Bronchial epithelial cell (primary cell): ENCODE data around the gene HARBI1. TPM values are rescaled to one million over a fixed set of nuclear protein-coding genes. Genes with fewer than 3 reads are reported as not detected.

Source experiments
- DNase-seq: peaks from one replicate; pipeline ENCODE4 v3.0.0-alpha.2; 2010; ENCODE audit warnings: low read depth
- FAIRE-seq: peaks from 2 replicates; lab custom pipeline; 2011; peaks lifted over from hg19 to GRCh38; lab: Jason Lieb, UNC
- H3K27me3 ChIP-seq: 2 replicates; pipeline ENCODE4 v1.5.1; 2011; ENCODE audit warnings: low read length; ENCODE audit not compliant: control insufficient read depth, insufficient read depth
- H3K36me3 ChIP-seq: 2 replicates; pipeline ENCODE4 v1.5.1; 2011; ENCODE audit warnings: low read length; ENCODE audit not compliant: control insufficient read depth, insufficient read depth
- H3K4me3 ChIP-seq: 2 replicates; pipeline ENCODE4 v1.5.1; 2011; ENCODE audit warnings: mild to moderate bottlenecking, low read depth, low read length, control low read depth
- total RNA-seq: library from RNA; depleted of rRNA; stranded (reverse); fragments of >200 nt; gene quantifications from 2 replicates; pipeline ENCODE4 v1.2.1, GENCODE V29; 2014
- TF ChIP-seq, protein P1 (sequence below): IDR thresholded peaks from 2 replicates; pipeline ENCODE4 v1.5.1; 2011; ENCODE audit warnings: mild to moderate bottlenecking, moderate library complexity, low read length, control low read depth, inconsistent platforms; ENCODE audit not compliant: insufficient read depth, severe bottlenecking

The HARBI1 gene
- total RNA-seq, 1 donor from 2014 or later = 8.4 TPM

DNA sequence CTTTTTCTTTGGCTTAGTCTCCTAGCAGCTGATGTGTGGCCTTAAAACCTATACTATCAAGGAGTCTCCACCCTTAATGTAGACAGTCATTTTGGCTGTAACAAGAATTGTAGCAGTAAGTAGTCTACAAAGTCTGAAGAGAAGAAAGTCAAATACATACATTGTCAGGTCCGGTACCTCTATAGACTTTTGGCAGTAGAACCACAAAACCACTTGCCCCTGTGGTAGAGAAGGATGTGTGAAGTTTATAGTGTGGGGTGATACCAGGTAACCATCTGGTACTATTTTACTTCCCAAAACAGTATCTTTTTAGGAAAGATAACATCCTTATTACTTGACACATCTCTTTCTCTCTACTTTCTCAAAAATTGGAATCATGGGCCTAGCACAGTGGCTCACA, 15.5 kb upstream of the HARBI1 start:
- H3K4me3 ChIP-seq = no peak overlapping the region
- H3K36me3 ChIP-seq = peaks cover 3% of the 10 kb centered on the region
- no peak for DNase-seq
- FAIRE-seq = no peak
- TF ChIP-seq, protein P1, sequence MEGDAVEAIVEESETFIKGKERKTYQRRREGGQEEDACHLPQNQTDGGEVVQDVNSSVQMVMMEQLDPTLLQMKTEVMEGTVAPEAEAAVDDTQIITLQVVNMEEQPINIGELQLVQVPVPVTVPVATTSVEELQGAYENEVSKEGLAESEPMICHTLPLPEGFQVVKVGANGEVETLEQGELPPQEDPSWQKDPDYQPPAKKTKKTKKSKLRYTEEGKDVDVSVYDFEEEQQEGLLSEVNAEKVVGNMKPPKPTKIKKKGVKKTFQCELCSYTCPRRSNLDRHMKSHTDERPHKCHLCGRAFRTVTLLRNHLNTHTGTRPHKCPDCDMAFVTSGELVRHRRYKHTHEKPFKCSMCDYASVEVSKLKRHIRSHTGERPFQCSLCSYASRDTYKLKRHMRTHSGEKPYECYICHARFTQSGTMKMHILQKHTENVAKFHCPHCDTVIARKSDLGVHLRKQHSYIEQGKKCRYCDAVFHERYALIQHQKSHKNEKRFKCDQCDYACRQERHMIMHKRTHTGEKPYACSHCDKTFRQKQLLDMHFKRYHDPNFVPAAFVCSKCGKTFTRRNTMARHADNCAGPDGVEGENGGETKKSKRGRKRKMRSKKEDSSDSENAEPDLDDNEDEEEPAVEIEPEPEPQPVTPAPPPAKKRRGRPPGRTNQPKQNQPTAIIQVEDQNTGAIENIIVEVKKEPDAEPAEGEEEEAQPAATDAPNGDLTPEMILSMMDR = no peak
- H3K27me3 ChIP-seq = no peaks in the 10 kb centered on the region

DNA sequence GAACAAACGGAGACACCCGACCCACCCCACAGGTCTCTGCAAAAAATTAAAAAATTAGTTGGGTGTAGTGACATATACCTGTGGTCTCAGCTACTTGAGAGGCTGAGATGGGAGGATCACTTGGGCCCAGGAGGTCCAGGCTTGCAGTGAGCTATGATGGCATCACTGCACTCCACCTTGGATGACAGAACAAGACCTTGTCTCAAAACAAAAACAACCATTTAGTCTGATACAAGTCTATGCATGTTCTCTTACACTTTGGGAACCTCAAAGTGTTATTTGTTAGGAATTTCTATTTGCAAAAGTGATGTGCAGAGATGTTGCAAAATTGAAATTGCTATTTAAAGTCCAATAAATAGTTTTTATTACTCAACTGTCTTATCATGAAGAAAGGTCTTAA, 14.6 kb upstream of the HARBI1 start:
- FAIRE-seq = no peak
- H3K4me3 ChIP-seq = no peak overlapping the region
- H3K27me3 ChIP-seq = no peaks in the 10 kb centered on the region
- TF ChIP-seq, protein P1 = no peak
- peak; percentile 65 for DNase-seq
- peaks cover 3% of the 10 kb centered on the region for H3K36me3 ChIP-seq

DNA sequence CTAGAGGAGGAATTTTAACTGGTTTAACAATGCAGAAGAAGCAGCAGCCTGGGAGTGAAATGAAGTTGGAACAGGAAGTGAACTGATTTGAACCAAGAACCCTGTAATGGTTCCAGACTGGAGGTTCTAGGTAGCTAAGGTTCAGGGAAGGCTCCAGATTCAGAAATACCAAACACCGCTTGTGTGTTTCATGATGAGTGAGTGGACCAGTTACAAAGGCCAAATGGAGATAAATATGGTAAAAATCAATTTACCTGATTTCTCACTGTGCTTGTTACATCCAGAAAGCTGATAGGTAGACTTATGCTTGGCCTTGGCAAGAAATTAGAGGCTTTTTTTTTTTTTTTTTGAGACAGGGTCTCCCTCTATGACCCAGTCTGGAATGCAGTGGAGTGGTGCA, 13.2 kb upstream of the HARBI1 start:
- Histone ChIP-seq H3K27me3 (no peaks in the 10 kb centered on the region), H3K36me3 (peaks cover 3% of the 10 kb centered on the region), H3K4me3 (no peak overlapping the region)
- TF ChIP-seq, protein P1 = no peak
- FAIRE-seq (no peak), DNase-seq (no peak)

DNA sequence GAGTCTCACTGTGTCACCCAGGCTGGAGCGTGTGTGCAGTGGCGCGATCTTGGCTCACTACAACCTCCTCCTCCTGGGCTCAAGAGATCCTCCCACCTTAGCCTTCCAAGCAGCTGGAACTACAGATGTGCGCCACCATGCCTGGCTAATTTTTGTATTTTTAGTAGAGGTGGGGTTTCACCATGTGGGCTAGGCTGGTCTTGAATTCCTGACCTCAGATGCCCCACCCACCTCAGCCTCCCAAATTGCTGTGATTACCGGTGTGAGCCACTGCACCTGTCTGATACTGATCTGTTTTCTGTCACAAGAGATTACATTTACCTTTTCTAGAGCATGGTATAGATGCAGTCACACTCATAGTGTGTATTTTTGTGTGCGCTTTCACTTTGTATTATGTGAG, 11.9 kb upstream of the HARBI1 start:
- DNase-seq (no peak), FAIRE-seq (no peak)
- Histone ChIP-seq H3K4me3 (no peak overlapping the region), H3K36me3 (peaks cover 3% of the 10 kb centered on the region), H3K27me3 (no peaks in the 10 kb centered on the region)
- TF ChIP-seq, protein P1 = no peak

DNA sequence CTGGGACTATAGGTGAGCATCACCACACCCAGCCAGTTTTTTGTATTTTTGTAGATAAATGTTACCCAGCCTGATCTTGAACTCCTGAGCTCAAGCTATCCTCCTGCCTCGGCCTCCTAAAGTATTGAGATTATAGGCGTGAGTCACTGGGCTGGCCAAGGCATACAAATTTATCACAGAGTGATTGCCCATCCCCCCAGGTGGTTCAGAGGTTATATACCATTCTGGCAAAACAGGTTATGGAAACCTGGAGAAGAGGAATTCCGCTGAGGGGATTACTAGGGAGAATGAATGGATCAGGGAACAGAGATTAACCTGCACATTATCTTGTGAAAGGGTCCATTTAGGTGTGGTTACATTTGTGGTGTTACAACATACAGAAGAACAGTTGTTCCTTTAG, 8.4 kb upstream of the HARBI1 start:
- no peak for FAIRE-seq
- no peak for DNase-seq
- no peaks in the 10 kb centered on the region for H3K27me3 ChIP-seq
- H3K4me3 ChIP-seq = no peak overlapping the region
- no peaks in the 10 kb centered on the region for H3K36me3 ChIP-seq
- TF ChIP-seq, protein P1 = no peak

DNA sequence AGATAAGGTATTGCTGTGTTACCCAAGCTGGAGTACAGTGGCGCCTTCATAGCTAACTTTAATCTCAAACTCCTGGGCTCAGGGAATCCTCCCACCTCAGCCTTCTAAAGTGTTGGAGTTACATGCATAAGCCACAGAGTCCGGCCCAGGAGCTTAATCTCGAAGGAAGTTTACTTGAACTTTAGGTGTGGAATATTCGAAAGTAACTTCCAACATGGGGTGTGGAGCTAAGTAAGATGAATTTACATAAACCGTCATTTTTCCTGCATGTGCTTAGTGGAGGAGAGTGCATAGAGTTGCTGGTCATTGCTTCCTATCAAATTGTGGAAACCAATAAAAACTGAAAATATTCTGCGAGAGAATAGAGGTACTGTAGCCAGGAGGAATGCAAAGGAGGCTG, 1.8 kb upstream of the HARBI1 start:
- H3K4me3 ChIP-seq = no peak overlapping the region

More for the DNA sequence above, 1.8 kb upstream of the HARBI1 start:
- TF ChIP-seq, protein P1 = no peak
- Histone ChIP-seq H3K36me3 (no peaks in the 10 kb centered on the region), H3K27me3 (no peaks in the 10 kb centered on the region)
- FAIRE-seq = no peak
- no peak for DNase-seq
